OCI-LY1 (cell line): Measurements from ENCODE around the gene CMTM1.

Experiments
- H2AFZ ChIP-seq: fragments of 200-600 bp; sonication (generic), shearing (Covaris generic); 2 replicates; pipeline ENCODE4 v1.6.0; 2014; ENCODE audit warnings: antibody characterized with exemption, mild to moderate bottlenecking, low read length
- H3F3A ChIP-seq: fragments of 200-600 bp; sonication (generic), shearing (Covaris generic); 2 replicates; pipeline ENCODE4 v1.6.0; 2014; ENCODE audit warnings: mild to moderate bottlenecking, antibody characterized with exemption, low read length, moderate library complexity; ENCODE audit not compliant: insufficient read depth
- H3K27ac ChIP-seq: fragments of 200-600 bp; sonication (generic); 2 replicates; pipeline ENCODE4 v1.5.1; 2014; ENCODE audit warnings: low read length, mixed run types, mild to moderate bottlenecking, low read depth; ENCODE audit not compliant: poor library complexity, severe bottlenecking
- H3K27me3 ChIP-seq: fragments of 200-600 bp; sonication (generic); 2 replicates; pipeline ENCODE4 v1.6.0; 2014; ENCODE audit warnings: antibody characterized with exemption, mild to moderate bottlenecking, low read length, moderate library complexity; ENCODE audit not compliant: insufficient read depth
- H3K36me3 ChIP-seq: fragments of 200-600 bp; sonication (generic); 2 replicates; pipeline ENCODE4 v1.6.1; 2014; ENCODE audit warnings: mild to moderate bottlenecking, antibody characterized with exemption, low read length, moderate library complexity, mixed read lengths; ENCODE audit not compliant: insufficient read depth
- H3K4me1 ChIP-seq: fragments of 200-600 bp; sonication (generic); 2 replicates; pipeline ENCODE4 v1.5.1; 2014; ENCODE audit warnings: mild to moderate bottlenecking, low read length, moderate library complexity; ENCODE audit not compliant: insufficient read depth, severe bottlenecking
- H3K4me2 ChIP-seq: fragments of 200-600 bp; sonication (generic), shearing (Covaris generic); 2 replicates; pipeline ENCODE4 v1.6.1; 2014; ENCODE audit warnings: low read length
- H3K4me3 ChIP-seq: fragments of 200-600 bp; sonication (generic); 2 replicates; pipeline ENCODE4 v1.5.1; 2014; ENCODE audit warnings: low read length, low read depth, mild to moderate bottlenecking, mixed read lengths; ENCODE audit not compliant: poor library complexity, severe bottlenecking
- H3K79me2 ChIP-seq: fragments of 200-600 bp; shearing (Covaris generic); 2 replicates; pipeline ENCODE4 v1.6.1; 2016; ENCODE audit warnings: mixed run types, low read length, mixed read lengths; ENCODE audit not compliant: insufficient read depth
- H3K9ac ChIP-seq: fragments of 200-600 bp; sonication (generic), shearing (Covaris generic); 2 replicates; pipeline ENCODE4 v1.6.1; 2014; ENCODE audit warnings: mild to moderate bottlenecking, low read length, mixed read lengths
- H3K9me2 ChIP-seq: fragments of 200-600 bp; sonication (generic), shearing (Covaris generic); 2 replicates; pipeline ENCODE4 v1.6.1; 2014; ENCODE audit warnings: low read depth, mild to moderate bottlenecking, low read length, mixed read lengths
- H3K9me3 ChIP-seq: fragments of 200-600 bp; shearing (Covaris generic); 2 replicates; pipeline ENCODE4 v1.6.1; 2014; ENCODE audit warnings: low read length, mixed read lengths
- H4K20me1 ChIP-seq: fragments of 200-600 bp; sonication (generic), shearing (Covaris generic); 2 replicates; pipeline ENCODE4 v1.6.0; 2016; ENCODE audit warnings: mild to moderate bottlenecking, low read length; ENCODE audit not compliant: insufficient read depth
- CTCF ChIP-seq: fragments of 200-600 bp; sonication (generic), shearing (Covaris generic); IDR thresholded peaks from 2 replicates; pipeline ENCODE4 v1.5.1; 2017; ENCODE audit warnings: mild to moderate bottlenecking, antibody characterized with exemption, low read length, moderate library complexity, mixed read lengths
- EZH2 ChIP-seq: fragments of 200-600 bp; sonication (generic), shearing (Covaris generic); IDR thresholded peaks from 2 replicates; pipeline ENCODE4 v1.8.0; 2017; ENCODE audit warnings: borderline replicate concordance, mixed run types, mild to moderate bottlenecking, antibody characterized with exemption, low read length, moderate library complexity, mixed read lengths

CMTM1 gene

GRCh38 chr16:66591018-66591417 is 24.8 kb downstream of the CMTM1 start:
- TF ChIP-seq CTCF (no peak), EZH2 (no peak)
- no peak overlapping the region for H3K4me3 ChIP-seq

DNA sequence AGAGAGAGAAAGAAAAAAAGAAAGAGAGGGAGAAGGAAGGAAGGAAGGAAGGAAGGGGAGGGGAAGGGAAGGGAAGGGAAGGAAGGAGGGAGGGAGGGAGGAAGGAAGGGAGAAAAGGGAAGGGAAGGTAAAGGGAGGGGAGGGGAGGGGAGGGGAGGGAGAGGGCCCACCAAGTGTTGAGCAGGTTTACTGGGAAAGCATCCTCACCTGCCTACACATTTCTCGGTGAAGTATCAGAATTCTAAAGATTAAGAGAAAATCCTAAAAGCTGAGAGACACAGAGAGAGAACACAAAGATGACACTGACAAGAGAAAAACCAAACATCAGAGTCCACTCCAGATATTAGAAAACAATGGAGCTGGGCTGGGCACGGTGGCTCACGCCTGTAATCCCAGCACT is 26.0 kb downstream of the CMTM1 start:
- Histone ChIP-seq H3K27ac (no peak overlapping the region), H3F3A (no peaks in the 10 kb centered on the region), H2AFZ (no peak overlapping the region), H3K27me3 (no peaks in the 10 kb centered on the region), H3K4me2 (no peak overlapping the region), H3K4me3 (no peak overlapping the region), H3K9me2 (no peaks in the 10 kb centered on the region), H4K20me1 (no peaks in the 10 kb centered on the region), H3K79me2 (no peaks in the 10 kb centered on the region), H3K4me1 (peaks cover 9% of the 10 kb centered on the region), H3K9me3 (no peaks in the 10 kb centered on the region), H3K9ac (no peak overlapping the region), H3K36me3 (no peaks in the 10 kb centered on the region)
- TF ChIP-seq EZH2 = no peak
- no peak for TF ChIP-seq CTCF

More at GRCh38 chr16:66591018-66591417, 24.8 kb downstream of the CMTM1 start:
- H3K9ac ChIP-seq = no peak overlapping the region
- no peak overlapping the region for H3K27ac ChIP-seq
- H4K20me1 ChIP-seq = no peaks in the 10 kb centered on the region
- no peaks in the 10 kb centered on the region for H3K36me3 ChIP-seq
- H3K9me3 ChIP-seq = no peaks in the 10 kb centered on the region
- H3K27me3 ChIP-seq = no peaks in the 10 kb centered on the region
- H3K4me2 ChIP-seq = no peak overlapping the region
- no peaks in the 10 kb centered on the region for H3K79me2 ChIP-seq
- peaks cover 9% of the 10 kb centered on the region for H3K4me1 ChIP-seq
- no peaks in the 10 kb centered on the region for H3K9me2 ChIP-seq
- H2AFZ ChIP-seq = no peak overlapping the region
- H3F3A ChIP-seq = no peaks in the 10 kb centered on the region

GRCh38 chr16:66592814-66593213 is 26.6 kb downstream of the CMTM1 start:
- H3K9ac ChIP-seq = no peak overlapping the region
- H3K79me2 ChIP-seq = no peaks in the 10 kb centered on the region
- no peaks in the 10 kb centered on the region for H3K9me2 ChIP-seq
- H3K9me3 ChIP-seq = no peaks in the 10 kb centered on the region
- no peak for TF ChIP-seq CTCF
- no peak for TF ChIP-seq EZH2
- no peaks in the 10 kb centered on the region for H3F3A ChIP-seq
- H3K4me3 ChIP-seq = no peak overlapping the region
- H3K36me3 ChIP-seq = no peaks in the 10 kb centered on the region
- H3K27ac ChIP-seq = no peak overlapping the region
- H2AFZ ChIP-seq = no peak overlapping the region
- peaks cover 9% of the 10 kb centered on the region for H3K4me1 ChIP-seq
- no peaks in the 10 kb centered on the region for H4K20me1 ChIP-seq
- H3K4me2 ChIP-seq = no peak overlapping the region
- H3K27me3 ChIP-seq = no peaks in the 10 kb centered on the region
